Neural progenitor cell (in vitro differentiated cells): ENCODE results near the gene ANGPTL7. TPM values are rescaled to one million over a fixed set of nuclear protein-coding genes. Genes with fewer than 3 reads are reported as not detected.

ENCODE experiments used
- DNase-seq: peaks from one replicate; pipeline ENCODE4 v3.0.0-alpha.2; 2016; ENCODE audit warnings: low spot score
- H2AFZ ChIP-seq: fragments of 200-600 bp; sonication (generic); replicated peaks from 2 replicates; pipeline ENCODE4 v1.6.1; 2016; ENCODE audit warnings: antibody characterized with exemption
- H3F3A ChIP-seq: fragments of 200-600 bp; sonication (generic); 2 replicates; pipeline ENCODE4 v1.6.1; 2016; ENCODE audit warnings: antibody characterized with exemption, low read depth
- H3K27ac ChIP-seq: fragments of 200-600 bp; sonication (generic); 2 replicates; pipeline ENCODE4 v1.5.1; 2016; ENCODE audit warnings: mild to moderate bottlenecking
- H3K27me3 ChIP-seq: fragments of 200-600 bp; sonication (generic); 2 replicates; pipeline ENCODE4 v1.6.1; 2016; ENCODE audit warnings: mild to moderate bottlenecking, moderate library complexity
- H3K36me3 ChIP-seq: fragments of 200-600 bp; sonication (generic); 2 replicates; pipeline ENCODE4 v1.5.1; 2016
- H3K4me1 ChIP-seq: fragments of 200-600 bp; sonication (generic); 2 replicates; pipeline ENCODE4 v1.6.1; 2016; ENCODE audit warnings: mixed run types
- H3K4me2 ChIP-seq: fragments of 200-600 bp; sonication (generic); 2 replicates; pipeline ENCODE4 v1.6.1; 2016
- H3K4me3 ChIP-seq: fragments of 200-600 bp; sonication (generic); 2 replicates; pipeline ENCODE4 v1.5.1; 2016
- H3K79me2 ChIP-seq: fragments of 200-600 bp; sonication (generic); 2 replicates; pipeline ENCODE4 v1.6.1; 2016; ENCODE audit warnings: low read depth
- H3K9ac ChIP-seq: fragments of 200-600 bp; sonication (generic); 2 replicates; pipeline ENCODE4 v1.6.1; 2016
- H3K9me3 ChIP-seq: fragments of 200-600 bp; sonication (generic); 2 replicates; pipeline ENCODE4 v1.5.1; 2016; ENCODE audit warnings: low read depth
- H4K20me1 ChIP-seq: fragments of 200-600 bp; sonication (generic); 2 replicates; pipeline ENCODE4 v1.6.1; 2016; ENCODE audit warnings: low read depth
- H3K27ac Mint-ChIP-seq: 3 replicates; pipeline ENCODE4 v1.8.0; 2021; ENCODE audit warnings: mixed read lengths
- H3K27me3 Mint-ChIP-seq: 2 replicates; pipeline ENCODE4 v1.8.0; 2022; ENCODE audit warnings: low read depth, mild to moderate bottlenecking, inconsistent platforms, moderate library complexity, mixed read lengths; ENCODE audit not compliant: insufficient read depth
- H3K36me3 Mint-ChIP-seq: 3 replicates; pipeline ENCODE4 v1.8.0; 2021; ENCODE audit warnings: mixed read lengths
- H3K4me1 Mint-ChIP-seq: 3 replicates; pipeline ENCODE4 v1.8.0; 2021; ENCODE audit warnings: mixed read lengths
- H3K4me3 Mint-ChIP-seq: 3 replicates; pipeline ENCODE4 v1.8.0; 2021; ENCODE audit warnings: mild to moderate bottlenecking, moderate library complexity, mixed read lengths
- H3K9me3 Mint-ChIP-seq: 3 replicates; pipeline ENCODE4 v1.8.0; 2020; ENCODE audit warnings: mixed read lengths
- EZH2 ChIP-seq: fragments of 200-600 bp; sonication (generic); IDR thresholded peaks from 2 replicates; pipeline ENCODE4 v1.6.1; 2017; ENCODE audit warnings: antibody characterized with exemption, mild to moderate bottlenecking, moderate library complexity
- EZH2phosphoT487 ChIP-seq: fragments of 200-600 bp; sonication (generic); IDR thresholded peaks from 2 replicates; pipeline ENCODE4 v1.6.1; 2017; ENCODE audit warnings: antibody characterized with exemption
- total RNA-seq: library from RNA; depleted of rRNA; stranded (reverse); fragments of >200 nt; gene quantifications from 2 replicates; pipeline ENCODE4 v1.2.3, GENCODE V29; 2015; ENCODE audit warnings: low replicate concordance
- TF ChIP-seq, protein P1 (sequence below): fragments of 200-600 bp; sonication (generic); IDR thresholded peaks from 2 replicates; pipeline ENCODE4 v1.5.1; 2017; ENCODE audit warnings: antibody characterized with exemption, mild to moderate bottlenecking

ANGPTL7 gene
- total RNA-seq, 1 donor from 2014 or later, result not detected

- Mint-ChIP-seq H3K27ac (no peak overlapping the region), H3K27me3 (no peaks in the 10 kb centered on the region), H3K4me1 (no peaks in the 10 kb centered on the region), H3K4me3 (no peak overlapping the region), H3K9me3 (no peaks in the 10 kb centered on the region), H3K36me3 (peaks cover 21% of the 10 kb centered on the region)
- Histone ChIP-seq H3K9me3 (no peaks in the 10 kb centered on the region), H2AFZ (no peak overlapping the region), H3K27ac (no peak overlapping the region), H3K79me2 (peaks cover 6% of the 10 kb centered on the region), H3F3A (no peaks in the 10 kb centered on the region), H4K20me1 (no peaks in the 10 kb centered on the region), H3K4me2 (no peak overlapping the region), H3K36me3 (peaks cover 3% of the 10 kb centered on the region), H3K4me1 (no peaks in the 10 kb centered on the region), H3K4me3 (no peak overlapping the region), H3K9ac (no peak overlapping the region), H3K27me3 (no peaks in the 10 kb centered on the region)
- TF ChIP-seq, protein P1, sequence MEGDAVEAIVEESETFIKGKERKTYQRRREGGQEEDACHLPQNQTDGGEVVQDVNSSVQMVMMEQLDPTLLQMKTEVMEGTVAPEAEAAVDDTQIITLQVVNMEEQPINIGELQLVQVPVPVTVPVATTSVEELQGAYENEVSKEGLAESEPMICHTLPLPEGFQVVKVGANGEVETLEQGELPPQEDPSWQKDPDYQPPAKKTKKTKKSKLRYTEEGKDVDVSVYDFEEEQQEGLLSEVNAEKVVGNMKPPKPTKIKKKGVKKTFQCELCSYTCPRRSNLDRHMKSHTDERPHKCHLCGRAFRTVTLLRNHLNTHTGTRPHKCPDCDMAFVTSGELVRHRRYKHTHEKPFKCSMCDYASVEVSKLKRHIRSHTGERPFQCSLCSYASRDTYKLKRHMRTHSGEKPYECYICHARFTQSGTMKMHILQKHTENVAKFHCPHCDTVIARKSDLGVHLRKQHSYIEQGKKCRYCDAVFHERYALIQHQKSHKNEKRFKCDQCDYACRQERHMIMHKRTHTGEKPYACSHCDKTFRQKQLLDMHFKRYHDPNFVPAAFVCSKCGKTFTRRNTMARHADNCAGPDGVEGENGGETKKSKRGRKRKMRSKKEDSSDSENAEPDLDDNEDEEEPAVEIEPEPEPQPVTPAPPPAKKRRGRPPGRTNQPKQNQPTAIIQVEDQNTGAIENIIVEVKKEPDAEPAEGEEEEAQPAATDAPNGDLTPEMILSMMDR, result no peak
- TF ChIP-seq EZH2, result no peak
- TF ChIP-seq EZH2phosphoT487, result no peak
- DNase-seq, result no peak
These were observed 32.7 kb upstream of the ANGPTL7 start for GRCh38 chr1:11156441-11156840.

- H3K9me3 Mint-ChIP-seq, result no peaks in the 10 kb centered on the region
- Histone ChIP-seq H4K20me1 (no peaks in the 10 kb centered on the region), H3K79me2 (peaks cover 6% of the 10 kb centered on the region), H3K9ac (no peak overlapping the region), H3K36me3 (peaks cover 3% of the 10 kb centered on the region), H3K4me2 (no peak overlapping the region), H3K4me1 (no peaks in the 10 kb centered on the region), H3K4me3 (no peak overlapping the region), H2AFZ (no peak overlapping the region), H3K27me3 (no peaks in the 10 kb centered on the region), H3K27ac (no peak overlapping the region), H3F3A (no peaks in the 10 kb centered on the region), H3K9me3 (no peaks in the 10 kb centered on the region)
- no peaks in the 10 kb centered on the region for H3K27me3 Mint-ChIP-seq
- no peaks in the 10 kb centered on the region for H3K4me1 Mint-ChIP-seq
- H3K27ac Mint-ChIP-seq, result peak overlapping the region; percentile 28
- no peak overlapping the region for H3K4me3 Mint-ChIP-seq
- no peak for DNase-seq
- peaks cover 23% of the 10 kb centered on the region for H3K36me3 Mint-ChIP-seq
- no peak for TF ChIP-seq EZH2phosphoT487
- TF ChIP-seq, protein P1, result no peak
- TF ChIP-seq EZH2, result no peak
These were observed 32.2 kb upstream of the ANGPTL7 start for GRCh38 chr1:11156963-11157362.

- H3K4me2 ChIP-seq, result no peak overlapping the region
- H4K20me1 ChIP-seq, result no peaks in the 10 kb centered on the region
- H3K4me1 Mint-ChIP-seq, result no peaks in the 10 kb centered on the region
- H3K79me2 ChIP-seq, result peaks cover 6% of the 10 kb centered on the region
- H3K36me3 ChIP-seq, result peaks cover 3% of the 10 kb centered on the region
- no peak overlapping the region for H3K27ac Mint-ChIP-seq
- no peaks in the 10 kb centered on the region for H3F3A ChIP-seq
- TF ChIP-seq, protein P1, result no peak
- TF ChIP-seq EZH2phosphoT487 (no peak), EZH2 (no peak)
- no peaks in the 10 kb centered on the region for H3K27me3 Mint-ChIP-seq
- H3K9me3 ChIP-seq, result no peaks in the 10 kb centered on the region
- no peak overlapping the region for H3K27ac ChIP-seq
- H3K27me3 ChIP-seq, result no peaks in the 10 kb centered on the region
- no peaks in the 10 kb centered on the region for H3K9me3 Mint-ChIP-seq
- DNase-seq, result no peak
- H3K4me3 ChIP-seq, result no peak overlapping the region
- H3K4me3 Mint-ChIP-seq, result no peak overlapping the region
- H3K4me1 ChIP-seq, result no peaks in the 10 kb centered on the region
- no peak overlapping the region for H2AFZ ChIP-seq
- H3K9ac ChIP-seq, result no peak overlapping the region
- H3K36me3 Mint-ChIP-seq, result peaks cover 27% of the 10 kb centered on the region
These were observed 31.8 kb upstream of the ANGPTL7 start for GRCh38 chr1:11157394-11157793.
